Mesodermal cell (in vitro differentiated cells): ENCODE data around the gene ETNPPL.

Source experiments
- H3K27ac ChIP-seq: 2 replicates; pipeline ENCODE4 v1.7.0; 2013; ENCODE audit warnings: mild to moderate bottlenecking, low read depth, low read length, moderate library complexity; ENCODE audit not compliant: severe bottlenecking
- H3K36me3 ChIP-seq: 2 replicates; pipeline ENCODE4 v1.7.1; 2013; ENCODE audit warnings: mild to moderate bottlenecking, low read length, moderate library complexity; ENCODE audit not compliant: control insufficient read depth, insufficient read depth
- H3K4me1 ChIP-seq: one replicate; pipeline ENCODE4 v1.7.1; 2013; ENCODE audit warnings: mild to moderate bottlenecking, low read length; ENCODE audit not compliant: insufficient read depth, control insufficient read depth, poor library complexity, severe bottlenecking
- H3K4me3 ChIP-seq: 2 replicates; pipeline ENCODE4 v1.7.0; 2013; ENCODE audit warnings: low read length, control low read depth, mild to moderate bottlenecking; ENCODE audit not compliant: insufficient read depth, poor library complexity, severe bottlenecking; ENCODE audit errors: extremely low read depth
- H3K9me3 ChIP-seq: 2 replicates; pipeline ENCODE4 v1.7.1; 2013; ENCODE audit warnings: mild to moderate bottlenecking, low read length, moderate library complexity; ENCODE audit not compliant: control insufficient read depth
- WGBS, 2 experiments: methylation state at CpG; one replicate each; pipeline ENCODE4 v1.1.5; 2013; ENCODE audit warnings: missing lambda C conversion rate in 2 of 2; ENCODE audit not compliant: insufficient coverage in 2 of 2; 5-methylcytosine and 5-hydroxymethylcytosine counted together

The ETNPPL gene

DNA sequence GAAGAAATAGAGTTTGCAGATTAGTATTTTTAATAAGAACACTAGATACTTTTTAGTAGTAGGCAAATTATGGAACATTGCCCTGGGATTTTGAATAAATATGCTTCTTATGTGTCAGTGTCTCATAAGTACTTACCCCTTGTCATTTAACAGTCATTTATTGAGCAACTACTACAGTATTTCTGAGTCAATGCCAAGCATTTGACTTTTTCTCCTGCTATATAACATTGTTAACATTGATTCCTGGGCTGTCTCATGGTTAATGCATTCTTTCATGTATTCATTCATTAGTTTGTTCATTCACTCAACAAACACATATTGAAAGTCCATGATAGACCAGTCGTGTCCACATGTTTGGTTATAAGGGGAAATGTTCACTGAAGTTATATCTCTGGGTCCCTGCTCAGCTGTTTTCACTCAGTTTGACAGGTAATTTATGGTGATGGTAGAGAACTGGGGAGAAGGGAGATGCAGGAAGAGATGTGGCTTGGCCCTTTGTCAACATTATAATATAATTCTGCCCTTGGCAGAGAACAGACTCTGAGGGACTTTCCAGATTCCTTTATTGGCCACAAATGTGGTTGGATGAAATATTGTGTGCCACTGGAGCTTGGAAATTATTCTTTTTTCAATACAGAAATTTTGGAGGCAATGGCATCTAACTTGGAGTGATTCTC lies 62.6 kb downstream of the ETNPPL start:
- H3K4me3 ChIP-seq: no peak overlapping the region
- no peaks in the 10 kb centered on the region for H3K4me1 ChIP-seq
- no peaks in the 10 kb centered on the region for H3K36me3 ChIP-seq
- H3K27ac ChIP-seq: no peak overlapping the region
- WGBS, 2 experiments: no CpG with 5 or more reads among the region's 1 CpG
- H3K9me3 ChIP-seq: no peaks in the 10 kb centered on the region

DNA sequence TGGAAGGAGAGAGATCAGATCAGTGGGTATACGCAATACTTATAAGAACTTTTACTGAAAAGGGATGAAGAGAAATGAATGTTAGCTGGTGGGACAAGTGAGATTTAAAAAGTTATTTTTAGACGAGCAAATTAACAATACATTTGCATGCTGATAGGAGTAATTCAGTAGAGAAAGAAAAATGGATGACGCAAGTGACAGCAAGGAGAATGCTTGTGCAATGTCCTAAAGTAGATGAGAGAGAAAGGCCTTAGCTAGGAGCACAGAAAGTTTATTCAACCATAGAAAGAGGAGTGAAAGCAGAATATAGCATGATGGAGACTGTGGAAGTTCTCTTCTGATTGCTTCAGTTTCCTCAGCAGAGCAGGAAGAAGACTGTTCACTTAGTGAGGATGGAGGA lies 66.7 kb downstream of the ETNPPL start:
- WGBS, 2 experiments: 92 to 93% methylated on average over 3 of the region's 3 CpGs
- Histone ChIP-seq H3K4me1 (no peaks in the 10 kb centered on the region), H3K9me3 (no peaks in the 10 kb centered on the region), H3K27ac (no peak overlapping the region), H3K36me3 (no peaks in the 10 kb centered on the region), H3K4me3 (no peak overlapping the region)

DNA sequence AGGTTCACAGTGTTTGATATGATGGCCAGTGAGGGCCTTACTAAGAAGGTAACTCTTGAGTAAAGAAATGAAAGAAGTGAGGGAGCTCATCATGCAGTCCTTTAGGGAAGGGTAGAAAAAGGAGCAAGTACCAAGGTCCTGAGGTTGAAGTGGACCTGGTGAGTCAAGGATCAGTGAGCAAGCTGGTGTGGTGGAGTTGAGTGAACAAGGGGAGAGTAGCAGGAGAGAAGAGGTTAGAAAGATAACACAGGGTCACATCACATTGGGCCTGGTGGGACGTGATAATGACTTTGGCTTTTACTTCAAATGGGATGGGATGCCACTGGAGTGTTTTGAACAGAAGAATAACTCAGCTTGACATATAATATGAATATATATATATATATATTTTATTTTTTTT lies 67.8 kb downstream of the ETNPPL start:
- Histone ChIP-seq H3K4me1 (no peaks in the 10 kb centered on the region), H3K27ac (no peak overlapping the region)
- WGBS, 2 experiments: no CpG with 5 or more reads among the region's 1 CpG

DNA sequence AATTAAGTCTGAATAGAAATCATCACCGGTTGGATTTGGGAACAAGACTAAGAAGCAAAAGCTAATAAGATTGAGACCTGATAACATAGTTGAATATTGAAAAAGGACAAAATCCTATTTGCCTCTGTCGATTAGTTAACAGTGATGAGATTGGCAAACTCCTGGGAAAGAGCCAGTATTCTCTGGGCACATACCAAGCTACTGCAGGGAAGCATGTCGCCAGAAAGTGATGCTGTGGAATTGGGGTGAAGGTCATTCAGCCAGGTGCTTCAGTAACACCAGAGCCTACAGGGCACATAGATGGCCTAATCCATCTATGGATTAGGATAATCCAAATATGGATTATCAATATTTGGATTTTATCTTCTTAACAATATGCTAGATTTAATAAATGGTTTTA lies 68.4 kb downstream of the ETNPPL start:
- Histone ChIP-seq H3K4me3 (no peak overlapping the region), H3K36me3 (no peaks in the 10 kb centered on the region), H3K27ac (no peak overlapping the region), H3K9me3 (no peaks in the 10 kb centered on the region), H3K4me1 (no peaks in the 10 kb centered on the region)
- 92 to 100% methylated on average over 2 to 3 of the region's 3 CpGs for WGBS, 2 experiments

More for the DNA sequence above, 67.8 kb downstream of the ETNPPL start:
- Histone ChIP-seq H3K4me3 (no peak overlapping the region), H3K9me3 (no peaks in the 10 kb centered on the region), H3K36me3 (no peaks in the 10 kb centered on the region)

DNA sequence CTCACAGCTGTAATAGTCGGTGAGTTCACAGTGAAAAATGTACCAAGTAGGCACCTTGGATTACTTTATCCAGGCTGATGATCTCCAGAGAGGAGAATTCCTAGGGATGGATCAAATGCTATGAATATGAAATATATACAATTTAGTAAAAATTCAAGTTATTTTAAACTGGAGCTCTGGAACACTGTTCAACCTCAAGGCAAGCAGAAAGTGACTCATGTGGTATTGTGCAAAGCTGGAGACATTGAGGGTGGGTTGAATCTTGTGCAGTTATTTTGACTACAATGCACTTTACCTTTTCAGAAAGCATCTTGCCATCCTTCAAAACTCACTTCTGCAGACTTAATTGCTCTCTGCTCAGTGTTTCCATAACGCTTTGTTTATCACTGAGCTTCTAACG lies 69.0 kb downstream of the ETNPPL start:
- Histone ChIP-seq H3K4me1 (no peaks in the 10 kb centered on the region), H3K9me3 (no peaks in the 10 kb centered on the region)
- 89 to 97% methylated on average over 2 of the region's 3 CpGs for WGBS, 2 experiments

DNA sequence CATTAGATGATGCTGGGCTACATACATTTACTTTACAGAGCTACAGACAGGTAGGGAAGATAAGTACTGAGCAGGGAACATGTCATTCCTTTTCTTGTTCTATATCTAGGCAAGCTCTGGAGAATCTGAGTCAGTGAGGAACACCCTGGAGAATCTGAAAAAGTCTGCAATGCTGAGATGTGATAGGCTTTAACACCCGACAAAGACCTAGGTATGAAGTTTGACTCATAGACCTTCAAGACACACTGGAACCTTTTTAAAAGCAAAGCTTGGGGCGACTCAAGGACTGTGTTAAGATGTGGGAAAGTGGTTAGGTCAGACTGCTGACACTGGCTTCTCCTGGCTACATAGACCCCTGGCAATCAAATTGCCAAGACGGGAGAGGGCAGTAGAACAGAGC lies 69.6 kb downstream of the ETNPPL start:
- no peak overlapping the region for H3K27ac ChIP-seq
- no peaks in the 10 kb centered on the region for H3K4me1 ChIP-seq
- 86 to 100% methylated on average over 3 of the region's 3 CpGs for WGBS, 2 experiments
- H3K36me3 ChIP-seq: no peaks in the 10 kb centered on the region
- H3K4me3 ChIP-seq: no peak overlapping the region
- H3K9me3 ChIP-seq: no peaks in the 10 kb centered on the region

More for the DNA sequence above, 69.0 kb downstream of the ETNPPL start:
- Histone ChIP-seq H3K4me3 (no peak overlapping the region), H3K36me3 (no peaks in the 10 kb centered on the region), H3K27ac (no peak overlapping the region)
